ENCODE measurements around the gene PMVK. TPM values are rescaled to one million over a fixed set of nuclear protein-coding genes. Genes with fewer than 3 reads are reported as not detected.

PMVK gene
- total and polyA plus RNA-seq, 4 donors: 18.4 to 48.8 (median 43.4) TPM

GRCh38 chr1:154945962-154946850 lies 9.7 kb upstream of the PMVK start:
- no peak overlapping the region for H3K4me3 ChIP-seq
- no peak overlapping the region for H3K27ac ChIP-seq (ENCODE audit: low read depth in 1 of 2, low read length in 1 of 2)
- DNase-seq: no peak
- WGBS, 2 donors: 86% methylated on average over 17 of the region's 17 CpGs
- no peaks in the 10 kb centered on the region for H3K9me3 ChIP-seq (ENCODE audit: control insufficient read depth in 4 of 4, insufficient read depth in 3 of 4, low read length in 3 of 4)
- TF ChIP-seq, protein P1, sequence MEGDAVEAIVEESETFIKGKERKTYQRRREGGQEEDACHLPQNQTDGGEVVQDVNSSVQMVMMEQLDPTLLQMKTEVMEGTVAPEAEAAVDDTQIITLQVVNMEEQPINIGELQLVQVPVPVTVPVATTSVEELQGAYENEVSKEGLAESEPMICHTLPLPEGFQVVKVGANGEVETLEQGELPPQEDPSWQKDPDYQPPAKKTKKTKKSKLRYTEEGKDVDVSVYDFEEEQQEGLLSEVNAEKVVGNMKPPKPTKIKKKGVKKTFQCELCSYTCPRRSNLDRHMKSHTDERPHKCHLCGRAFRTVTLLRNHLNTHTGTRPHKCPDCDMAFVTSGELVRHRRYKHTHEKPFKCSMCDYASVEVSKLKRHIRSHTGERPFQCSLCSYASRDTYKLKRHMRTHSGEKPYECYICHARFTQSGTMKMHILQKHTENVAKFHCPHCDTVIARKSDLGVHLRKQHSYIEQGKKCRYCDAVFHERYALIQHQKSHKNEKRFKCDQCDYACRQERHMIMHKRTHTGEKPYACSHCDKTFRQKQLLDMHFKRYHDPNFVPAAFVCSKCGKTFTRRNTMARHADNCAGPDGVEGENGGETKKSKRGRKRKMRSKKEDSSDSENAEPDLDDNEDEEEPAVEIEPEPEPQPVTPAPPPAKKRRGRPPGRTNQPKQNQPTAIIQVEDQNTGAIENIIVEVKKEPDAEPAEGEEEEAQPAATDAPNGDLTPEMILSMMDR (IDR thresholded peaks at IDR 0.05; ENCODE audit: control extremely low read depth, extremely low read depth): no peak
- peaks cover 0 to 25% (median 7%) of the 10 kb centered on the region in 5 donors for H3K4me1 ChIP-seq (ENCODE audit: control insufficient read depth in 5 of 5, insufficient read depth in 5 of 5, low read length in 5 of 5)
- no peak for ATAC-seq (ENCODE audit: insufficient read depth, low FRiP score)
- H3K9ac ChIP-seq (ENCODE audit: insufficient read depth in 1 of 2, low read length in 2 of 2): no peak overlapping the region
- H3K27me3 ChIP-seq (ENCODE audit: control insufficient read depth in 3 of 3, insufficient read depth in 3 of 3, low read length in 2 of 3): no peaks in the 10 kb centered on the region
- peaks cover 0 to 40% (median 13%) of the 10 kb centered on the region in 4 donors for H3K36me3 ChIP-seq (ENCODE audit: control insufficient read depth in 4 of 4, insufficient read depth in 4 of 4, low read length in 4 of 4)

- Histone ChIP-seq H3K4me3 (no peak overlapping the region), H3K9ac (ENCODE audit: insufficient read depth in 1 of 2, low read length in 2 of 2) (peak overlapping the region in 1 of 2 donors; percentile 13), H3K27me3 (ENCODE audit: control insufficient read depth in 3 of 3, insufficient read depth in 3 of 3, low read length in 2 of 3) (no peaks in the 10 kb centered on the region), H3K4me1 (ENCODE audit: control insufficient read depth in 5 of 5, insufficient read depth in 5 of 5, low read length in 5 of 5) (peaks cover 0 to 27% (median 7%) of the 10 kb centered on the region in 5 donors), H3K27ac (ENCODE audit: low read depth in 1 of 2, low read length in 1 of 2) (no peak overlapping the region), H3K36me3 (ENCODE audit: control insufficient read depth in 4 of 4, insufficient read depth in 4 of 4, low read length in 4 of 4) (peaks cover 0 to 31% (median 11%) of the 10 kb centered on the region in 4 donors), H3K9me3 (ENCODE audit: control insufficient read depth in 4 of 4, insufficient read depth in 3 of 4, low read length in 3 of 4) (no peaks in the 10 kb centered on the region)
- TF ChIP-seq, protein P1 (IDR thresholded peaks at IDR 0.05; ENCODE audit: control extremely low read depth, extremely low read depth): no peak
- WGBS, 2 donors: 86% methylated on average over 15 of the region's 15 CpGs
- ATAC-seq (ENCODE audit: insufficient read depth, low FRiP score) (no peak), DNase-seq (no peak)
These were observed 8.8 kb upstream of the PMVK start for GRCh38 chr1:154945160-154945961.

GRCh38 chr1:154944401-154945159 lies 8.1 kb upstream of the PMVK start:
- H3K27ac ChIP-seq (ENCODE audit: low read depth in 1 of 2, low read length in 1 of 2): peak overlapping the region in 1 of 2 donors; percentile 62
- no peak for ATAC-seq (ENCODE audit: insufficient read depth, low FRiP score)
- TF ChIP-seq, protein P1 (IDR thresholded peaks at IDR 0.05; ENCODE audit: control extremely low read depth, extremely low read depth): no peak
- peaks cover 0 to 29% (median 7%) of the 10 kb centered on the region in 5 donors for H3K4me1 ChIP-seq (ENCODE audit: control insufficient read depth in 5 of 5, insufficient read depth in 5 of 5, low read length in 5 of 5)
- DNase-seq: peak; percentile 38 to 66 (median 51)
- peak overlapping the region in 1 of 2 donors; percentile 34 for H3K9ac ChIP-seq (ENCODE audit: insufficient read depth in 1 of 2, low read length in 2 of 2)
- peaks cover 0 to 30% (median 11%) of the 10 kb centered on the region in 4 donors for H3K36me3 ChIP-seq (ENCODE audit: control insufficient read depth in 4 of 4, insufficient read depth in 4 of 4, low read length in 4 of 4)
- no peaks in the 10 kb centered on the region for H3K9me3 ChIP-seq (ENCODE audit: control insufficient read depth in 4 of 4, insufficient read depth in 3 of 4, low read length in 3 of 4)
- 47 to 65% methylated on average over 9 of the region's 9 CpGs for WGBS, 2 donors
- H3K27me3 ChIP-seq (ENCODE audit: control insufficient read depth in 3 of 3, insufficient read depth in 3 of 3, low read length in 2 of 3): no peaks in the 10 kb centered on the region
- H3K4me3 ChIP-seq: no peak overlapping the region

All from lung (tissue), 12 donors.